Measurements from ENCODE around the gene CNEP1R1. TPM values are rescaled to one million over a fixed set of nuclear protein-coding genes. Genes with fewer than 3 reads are reported as not detected.

Gene CNEP1R1
- total and polyA plus RNA-seq, 7 experiments from 2014 or later, result 11.2 to 41.0 (median 28.1) TPM

GRCh38 chr16:50061326-50061725 lies 36.3 kb downstream of the CNEP1R1 start:
- Mint-ChIP-seq H3K4me1 (peaks cover 0 to 10% (median 8%) of the 10 kb centered on the region in 7 donors), H3K27me3 (peaks cover 0 to 2% (median under 1%) of the 10 kb centered on the region in 5 donors), H3K36me3 (peaks cover 0 to 4% (median 0%) of the 10 kb centered on the region in 5 donors), H3K27ac (no peak overlapping the region), H3K9me3 (peaks cover 0 to 12% (median 3%) of the 10 kb centered on the region in 11 donors), H3K4me3 (no peak overlapping the region)
- Histone ChIP-seq H3K27me3 (ENCODE audit: control insufficient read depth in 2 of 2, insufficient read depth in 2 of 2, low read length in 2 of 2) (no peaks in the 10 kb centered on the region), H3K36me3 (ENCODE audit: control insufficient read depth in 2 of 3, insufficient read depth in 3 of 3, low read length in 3 of 3) (peaks cover 0 to 3% (median 0%) of the 10 kb centered on the region in 3 experiments), H3K4me3 (ENCODE audit: low read length) (no peak overlapping the region), H3K9me3 (ENCODE audit: control insufficient read depth in 2 of 3, low read length in 3 of 3) (no peaks in the 10 kb centered on the region), H3K27ac (ENCODE audit: low read depth, low read length) (no peak overlapping the region), H3K4me1 (ENCODE audit: control insufficient read depth in 2 of 2, insufficient read depth in 2 of 2, low read length in 2 of 2) (peaks cover 0 to 3% of the 10 kb centered on the region in 2 donors)
- ChIA-PET POLR2A (no interaction called here), CTCF (interaction anchor here (0.7 kb wide), 1 partner anchor 868 kb away, joined by 3 read pairs; no protein-coding TSS in a partner anchor)
- intact Hi-C loops (cut with micrococcal nuclease), result no loop called here
- ATAC-seq (no peak), DNase-seq (no peak)

DNA sequence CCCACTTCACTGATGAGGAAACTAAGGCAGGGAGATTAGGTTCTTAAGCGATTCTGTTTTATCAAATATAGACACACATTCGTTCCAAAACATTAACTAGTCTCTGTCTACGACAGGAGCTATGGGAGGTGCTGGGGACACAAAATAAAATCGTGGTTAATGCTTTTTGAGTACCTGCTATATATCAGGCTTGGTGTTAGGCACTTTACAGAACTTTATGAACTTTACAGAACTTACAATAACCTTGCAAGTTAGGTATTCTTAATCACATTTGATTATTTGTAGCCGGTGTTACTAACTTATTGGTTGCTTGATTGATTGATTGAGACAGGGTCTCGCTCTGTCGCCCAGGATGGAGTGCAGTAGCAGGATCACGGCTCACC lies 40.2 kb downstream of the CNEP1R1 start:
- H3K27ac Mint-ChIP-seq, result peak overlapping the region; percentile 55 to 93 (median 86)
- peaks cover 17 to 18% of the 10 kb centered on the region in 2 donors for H3K4me1 ChIP-seq (ENCODE audit: control insufficient read depth in 2 of 2, insufficient read depth in 2 of 2, low read length in 2 of 2)
- ChIA-PET POLR2A (interaction anchor here (0.8 to 2.5 kb wide), 3 partner anchors 40 to 208 kb away, joined by 3 to 16 read pairs (median 3); partner anchors contain the start of gene CNEP1R1), CTCF (interaction anchor here (0.8 to 4.7 kb wide), 5 partner anchors 27 to 741 kb away, joined by 3 to 38 read pairs (median 3); no protein-coding TSS in a partner anchor)
- peaks cover 31 to 46% (median 42%) of the 10 kb centered on the region in 7 donors for H3K4me1 Mint-ChIP-seq
- ATAC-seq, result no peak
- intact Hi-C loops (cut with micrococcal nuclease), result loop anchor here (1.0 to 5.0 kb wide), 11 partner anchors 40 to 682 kb away; partner anchors contain the start of genes ADCY7 (in 2 of the 2), CNEP1R1 (in 2 of the 2), BRD7 (in 1 of the 2) and NKD1 (in 1 of the 2)
- H3K27me3 Mint-ChIP-seq, result no peaks in the 10 kb centered on the region
- no peaks in the 10 kb centered on the region for H3K27me3 ChIP-seq (ENCODE audit: control insufficient read depth in 2 of 2, insufficient read depth in 2 of 2, low read length in 2 of 2)
- peaks cover 0 to 1% (median 0%) of the 10 kb centered on the region in 11 donors for H3K9me3 Mint-ChIP-seq
- peak overlapping the region; percentile 37 for H3K4me3 ChIP-seq (ENCODE audit: low read length)
- H3K4me3 Mint-ChIP-seq, result peak overlapping the region; percentile 80 to 92 (median 90)
- H3K9me3 ChIP-seq (ENCODE audit: control insufficient read depth in 2 of 3, low read length in 3 of 3), result no peaks in the 10 kb centered on the region
- no peak for DNase-seq
- peaks cover 0 to 16% (median 0%) of the 10 kb centered on the region in 3 experiments for H3K36me3 ChIP-seq (ENCODE audit: control insufficient read depth in 2 of 3, insufficient read depth in 3 of 3, low read length in 3 of 3)
- no peak overlapping the region for H3K27ac ChIP-seq (ENCODE audit: low read depth, low read length)
- peaks cover 0 to 13% (median 8%) of the 10 kb centered on the region in 5 donors for H3K36me3 Mint-ChIP-seq

- Mint-ChIP-seq H3K36me3 (peaks cover 0 to 16% (median 11%) of the 10 kb centered on the region in 5 donors), H3K4me1 (peaks cover 34 to 49% (median 44%) of the 10 kb centered on the region in 7 donors), H3K27ac (peak within 1 kb of the TSS; percentile 55 to 96 (median 93)), H3K27me3 (no peaks in the 10 kb centered on the region), H3K9me3 (peaks cover 0 to 1% (median 0%) of the 10 kb centered on the region in 11 donors), H3K4me3 (peak within 1 kb of the TSS; percentile 80 to 97 (median 92))
- ATAC-seq, result peak; percentile 93
- DNase-seq, result peak; percentile 86 to 96 (median 90)
- Histone ChIP-seq H3K36me3 (ENCODE audit: control insufficient read depth in 2 of 3, insufficient read depth in 3 of 3, low read length in 3 of 3) (peaks cover 0 to 21% (median 3%) of the 10 kb centered on the region in 3 experiments), H3K9me3 (ENCODE audit: control insufficient read depth in 2 of 3, low read length in 3 of 3) (no peaks in the 10 kb centered on the region), H3K4me1 (ENCODE audit: control insufficient read depth in 2 of 2, insufficient read depth in 2 of 2, low read length in 2 of 2) (peaks cover 17 to 18% of the 10 kb centered on the region in 2 donors), H3K27me3 (ENCODE audit: control insufficient read depth in 2 of 2, insufficient read depth in 2 of 2, low read length in 2 of 2) (no peaks in the 10 kb centered on the region), H3K27ac (ENCODE audit: low read depth, low read length) (peak within 1 kb of the TSS; percentile 81), H3K4me3 (ENCODE audit: low read length) (peak within 1 kb of the TSS; percentile 91)
- intact Hi-C loops (cut with micrococcal nuclease), result loop anchor here (1.0 to 5.0 kb wide), 12 partner anchors 41 to 681 kb away; partner anchors contain the start of genes ADCY7 (in 2 of the 2), CNEP1R1 (in 2 of the 2), BRD7 (in 1 of the 2) and NKD1 (in 1 of the 2)
- CTCF ChIA-PET, result interaction anchor here (0.6 to 4.7 kb wide), 6 partner anchors 26 to 770 kb away, joined by 3 to 38 read pairs (median 4); no protein-coding TSS in a partner anchor
- POLR2A ChIA-PET, result interaction anchor here (0.5 to 2.5 kb wide), 10 partner anchors 40 to 407 kb away, joined by 3 to 16 read pairs (median 3); partner anchors contain the start of gene CNEP1R1
Observed at GRCh38 chr16:50065624-50066481, 40.8 kb downstream of the CNEP1R1 start, which contains the start of gene HEATR3. HEATR3 (plus strand) TSS chr16:50065970; CDS start chr16:50066132, 162 bp downstream.

- peaks cover 0 to 1% (median 0%) of the 10 kb centered on the region in 11 donors for H3K9me3 Mint-ChIP-seq
- H3K27ac Mint-ChIP-seq, result peak overlapping the region; percentile 30 to 96 (median 84)
- H3K4me3 Mint-ChIP-seq, result peak overlapping the region; percentile 80 to 97 (median 92)
- H3K4me1 Mint-ChIP-seq, result peaks cover 34 to 56% (median 49%) of the 10 kb centered on the region in 7 donors
- DNase-seq, result peak in 2 of 9 donors; percentile 2 to 7
- no peaks in the 10 kb centered on the region for H3K9me3 ChIP-seq (ENCODE audit: control insufficient read depth in 2 of 3, low read length in 3 of 3)
- ChIA-PET POLR2A (interaction anchor here (0.5 to 2.5 kb wide), 9 partner anchors 16 to 406 kb away, joined by 3 to 16 read pairs (median 4); partner anchors contain the start of gene CNEP1R1), CTCF (interaction anchor here (0.5 to 4.7 kb wide), 7 partner anchors 33 to 740 kb away, joined by 3 to 38 read pairs (median 4); no protein-coding TSS in a partner anchor)
- intact Hi-C loops (cut with micrococcal nuclease), result loop anchor here (1.0 to 5.0 kb wide), 10 partner anchors 86 to 681 kb away; partner anchors contain the start of genes ADCY7 (in 2 of the 2), BRD7 (in 1 of the 2), SNX20 (in 1 of the 2) and ZNF423 (in 1 of the 2)
- peak overlapping the region; percentile 91 for H3K4me3 ChIP-seq (ENCODE audit: low read length)
- peaks cover 17 to 18% of the 10 kb centered on the region in 2 donors for H3K4me1 ChIP-seq (ENCODE audit: control insufficient read depth in 2 of 2, insufficient read depth in 2 of 2, low read length in 2 of 2)
- peaks cover 0 to 22% (median 17%) of the 10 kb centered on the region in 5 donors for H3K36me3 Mint-ChIP-seq
- no peaks in the 10 kb centered on the region for H3K27me3 Mint-ChIP-seq
- H3K27ac ChIP-seq (ENCODE audit: low read depth, low read length), result peak overlapping the region; percentile 81
- no peak for ATAC-seq
- peaks cover 0 to 28% (median 4%) of the 10 kb centered on the region in 3 experiments for H3K36me3 ChIP-seq (ENCODE audit: control insufficient read depth in 2 of 3, insufficient read depth in 3 of 3, low read length in 3 of 3)
- no peaks in the 10 kb centered on the region for H3K27me3 ChIP-seq (ENCODE audit: control insufficient read depth in 2 of 2, insufficient read depth in 2 of 2, low read length in 2 of 2)
Observed at GRCh38 chr16:50066482-50067289, 41.7 kb downstream of the CNEP1R1 start.

DNA sequence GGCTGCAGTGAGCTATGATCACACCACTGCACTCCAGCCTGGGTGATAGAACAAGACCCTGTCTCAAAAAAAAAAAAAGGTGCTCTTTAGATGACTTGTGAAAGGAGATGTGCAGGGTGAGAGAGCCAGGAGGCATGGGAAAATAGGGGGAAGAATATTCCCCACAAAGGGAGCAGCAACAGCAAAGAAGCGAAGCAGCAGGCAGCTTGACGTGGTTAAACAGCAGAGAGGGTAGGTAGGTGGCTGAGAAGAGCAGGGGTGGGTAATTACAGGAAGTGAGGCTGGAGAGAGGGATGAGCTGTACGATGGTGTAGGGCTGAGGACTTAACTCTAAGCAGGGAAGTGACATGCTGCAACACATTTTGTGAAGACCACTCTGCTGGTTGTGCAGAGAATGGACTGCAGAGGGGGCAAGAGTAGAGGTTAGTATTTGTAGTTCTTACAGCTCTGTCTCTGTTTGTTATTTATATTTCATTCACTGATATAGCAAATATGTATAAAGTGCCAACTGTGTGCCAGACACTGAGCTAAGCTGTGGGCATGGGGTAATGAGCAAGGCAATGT lies 42.3 kb downstream of the CNEP1R1 start:
- Histone ChIP-seq H3K9me3 (ENCODE audit: control insufficient read depth in 2 of 3, low read length in 3 of 3) (no peaks in the 10 kb centered on the region), H3K27ac (ENCODE audit: low read depth, low read length) (no peak overlapping the region), H3K4me1 (ENCODE audit: control insufficient read depth in 2 of 2, insufficient read depth in 2 of 2, low read length in 2 of 2) (peaks cover 17 to 18% of the 10 kb centered on the region in 2 donors), H3K36me3 (ENCODE audit: control insufficient read depth in 2 of 3, insufficient read depth in 3 of 3, low read length in 3 of 3) (peaks cover 0 to 28% (median 4%) of the 10 kb centered on the region in 3 experiments), H3K27me3 (ENCODE audit: control insufficient read depth in 2 of 2, insufficient read depth in 2 of 2, low read length in 2 of 2) (no peaks in the 10 kb centered on the region), H3K4me3 (ENCODE audit: low read length) (peak overlapping the region; percentile 91)
- ChIA-PET POLR2A (interaction anchor here (0.6 to 1.6 kb wide), 5 partner anchors 16 to 144 kb away, joined by 3 to 8 read pairs (median 4); no protein-coding TSS in a partner anchor), CTCF (interaction anchor here (0.5 to 4.7 kb wide), 8 partner anchors 33 to 739 kb away, joined by 3 to 38 read pairs (median 4); no protein-coding TSS in a partner anchor)
- peak overlapping the region; percentile 80 to 97 (median 92) for H3K4me3 Mint-ChIP-seq
- peaks cover 34 to 59% (median 51%) of the 10 kb centered on the region in 7 donors for H3K4me1 Mint-ChIP-seq
- H3K36me3 Mint-ChIP-seq, result peaks cover 0 to 23% (median 17%) of the 10 kb centered on the region in 5 donors
- peaks cover 0 to 1% (median 0%) of the 10 kb centered on the region in 11 donors for H3K9me3 Mint-ChIP-seq
- H3K27ac Mint-ChIP-seq, result peak overlapping the region; percentile 30 to 96 (median 84)
- peak in 7 of 9 donors; percentile 16 to 49 (median 31) for DNase-seq
- H3K27me3 Mint-ChIP-seq, result no peaks in the 10 kb centered on the region
- ATAC-seq, result peak; percentile 34
- intact Hi-C loops (cut with micrococcal nuclease), result loop anchor here (1.0 to 5.0 kb wide), 9 partner anchors 85 to 680 kb away; partner anchors contain the start of genes ADCY7 (in 2 of the 2), BRD7 (in 1 of the 2), SNX20 (in 1 of the 2) and ZNF423 (in 1 of the 2)

Measured in naive thymus-derived CD4-positive, alpha-beta T cell (primary cell).